Suprapubic skin (tissue), 4 donors: ENCODE measurements around the gene PAQR5.

Experiments
- CTCF ChIP-seq, 2 donors: fragments of 200-600 bp in 1 of 2; fragments of 450-650 bp in 1 of 2; sonication (generic) in 1 of 2; IDR thresholded peaks; one replicate each; pipeline ENCODE4 v1.5.1; 2016 to 2019; ENCODE audit warnings: antibody characterized with exemption in 2 of 2, mild to moderate bottlenecking in 1 of 2, moderate library complexity in 1 of 2
- EP300 ChIP-seq: sonication (generic); formaldehyde crosslinking; IDR thresholded peaks from one replicate; pipeline ENCODE4 v1.6.1; 2017; ENCODE audit warnings: antibody characterized with exemption
- POLR2A ChIP-seq, 2 donors: fragments of 450-650 bp; IDR thresholded peaks; one replicate each; pipeline ENCODE4 v1.6.1; 2017; ENCODE audit warnings: antibody characterized with exemption in 2 of 2, mild to moderate bottlenecking in 2 of 2, moderate library complexity in 2 of 2
- POLR2AphosphoS5 ChIP-seq, 3 donors: sonication (generic); formaldehyde crosslinking; IDR thresholded peaks; one replicate each; pipeline ENCODE4 v1.6.1; 2017; ENCODE audit warnings: antibody characterized with exemption in 3 of 3

GRCh38 chr15:69297642-69298353 is 914 bp upstream of the PAQR5 start:
- TF ChIP-seq CTCF (IDR thresholded peaks at IDR 0.05) = no peak
- TF ChIP-seq POLR2A (IDR thresholded peaks at IDR 0.05) = no peak
- no peak for TF ChIP-seq POLR2AphosphoS5 (IDR thresholded peaks at IDR 0.05)
- TF ChIP-seq EP300 = no peak
